Measurements from ENCODE around the gene TRAF3. TPM values are rescaled to one million over a fixed set of nuclear protein-coding genes. Genes with fewer than 3 reads are reported as not detected.
A peak's percentile ranks its signal among the peaks of the same experiment; 100 is the strongest.

The TRAF3 gene
- polyA plus RNA-seq, 1 donor: 13.1 TPM

GRCh38 chr14:102778338-102779083 is 1.3 kb downstream of the TRAF3 start:
- DNase-seq: no peak

- DNase-seq: no peak
These were observed 1.8 kb downstream of the TRAF3 start for GRCh38 chr14:102779084-102779462.

GRCh38 chr14:102779574-102780315 is 2.5 kb downstream of the TRAF3 start:
- DNase-seq: no peak

- no peak for DNase-seq
These were observed 3.8 kb downstream of the TRAF3 start for GRCh38 chr14:102781063-102781462.

- no peak for DNase-seq
These were observed 5.7 kb downstream of the TRAF3 start for GRCh38 chr14:102782974-102783373.

- no peak for DNase-seq
These were observed 7.8 kb downstream of the TRAF3 start for GRCh38 chr14:102784892-102785594.

- no peak for DNase-seq
These were observed 8.3 kb downstream of the TRAF3 start for GRCh38 chr14:102785595-102785963.

GRCh38 chr14:102786768-102787167 is 9.5 kb downstream of the TRAF3 start:
- no peak for DNase-seq

GRCh38 chr14:102789349-102789748 is 12.1 kb downstream of the TRAF3 start:
- no peak for DNase-seq

GRCh38 chr14:102793531-102794328 is 16.5 kb downstream of the TRAF3 start:
- no peak for DNase-seq

GRCh38 chr14:102795060-102795925 is 18.0 kb downstream of the TRAF3 start:
- peak; percentile 53 for DNase-seq

GRCh38 chr14:102796661-102797190 is 19.5 kb downstream of the TRAF3 start:
- no peak for DNase-seq

- no peak for DNase-seq
These were observed 21.7 kb downstream of the TRAF3 start for GRCh38 chr14:102798926-102799325.

- DNase-seq: peak; percentile 10
These were observed 22.7 kb downstream of the TRAF3 start for GRCh38 chr14:102799684-102800562.

GRCh38 chr14:102802834-102803523 is 25.7 kb downstream of the TRAF3 start:
- no peak for DNase-seq

GRCh38 chr14:102804858-102805257 is 27.6 kb downstream of the TRAF3 start:
- DNase-seq: no peak

GRCh38 chr14:102805371-102805891 is 28.2 kb downstream of the TRAF3 start:
- no peak for DNase-seq

GRCh38 chr14:102805941-102806340 is 28.7 kb downstream of the TRAF3 start:
- no peak for DNase-seq

GRCh38 chr14:102806447-102806846 is 29.2 kb downstream of the TRAF3 start:
- DNase-seq: no peak

All from hindlimb muscle (tissue), 1 donor.